DOHH2 (cell line): ENCODE results near the gene SYNDIG1.

ENCODE experiments used
- H3F3A ChIP-seq: fragments of 200-600 bp; sonication (generic), shearing (Covaris generic); 2 replicates; pipeline ENCODE4 v1.6.0; 2016; ENCODE audit warnings: antibody characterized with exemption, mild to moderate bottlenecking; ENCODE audit not compliant: control insufficient read depth, insufficient read depth
- H3K27ac ChIP-seq: fragments of 200-600 bp; sonication (generic); 2 replicates; pipeline ENCODE4 v1.5.1; 2014; ENCODE audit warnings: low read depth, mild to moderate bottlenecking, low read length, moderate library complexity
- H3K27me3 ChIP-seq: fragments of 200-600 bp; sonication (generic); 2 replicates; pipeline ENCODE4 v1.6.1; 2014; ENCODE audit warnings: mild to moderate bottlenecking, low read length, mixed read lengths; ENCODE audit not compliant: control insufficient read depth
- H3K36me3 ChIP-seq: fragments of 200-600 bp; sonication (generic); 2 replicates; pipeline ENCODE4 v1.6.1; 2014; ENCODE audit warnings: mild to moderate bottlenecking, low read length, moderate library complexity, mixed read lengths; ENCODE audit not compliant: control insufficient read depth
- H3K4me1 ChIP-seq: fragments of 200-600 bp; sonication (generic); 2 replicates; pipeline ENCODE4 v1.6.1; 2014; ENCODE audit warnings: mild to moderate bottlenecking, low read length, mixed read lengths; ENCODE audit not compliant: control insufficient read depth
- H3K4me2 ChIP-seq: fragments of 200-600 bp; sonication (generic); 2 replicates; pipeline ENCODE4 v1.6.0; 2014; ENCODE audit warnings: mild to moderate bottlenecking, low read length, moderate library complexity
- H3K4me3 ChIP-seq: fragments of 200-600 bp; sonication (generic); 2 replicates; pipeline ENCODE4 v1.5.1; 2014; ENCODE audit warnings: mild to moderate bottlenecking, low read length, mixed read lengths
- H3K79me2 ChIP-seq: fragments of 200-600 bp; sonication (generic); 2 replicates; pipeline ENCODE4 v1.6.1; 2014; ENCODE audit warnings: mild to moderate bottlenecking, low read length, mixed read lengths; ENCODE audit not compliant: control insufficient read depth
- H3K9me2 ChIP-seq: fragments of 200-600 bp; sonication (generic); replicated peaks from 2 replicates; pipeline ENCODE4 v1.6.1; 2014; ENCODE audit warnings: mild to moderate bottlenecking, low read length, mixed read lengths; ENCODE audit not compliant: control insufficient read depth
- H3K9me3 ChIP-seq: fragments of 200-600 bp; sonication (generic); 2 replicates; pipeline ENCODE4 v1.6.1; 2014; ENCODE audit warnings: antibody characterized with exemption, low read length, mixed read lengths; ENCODE audit not compliant: control insufficient read depth, insufficient read depth
- H4K20me1 ChIP-seq: fragments of 200-600 bp; sonication (generic); 2 replicates; pipeline ENCODE4 v1.6.0; 2014; ENCODE audit warnings: low read depth, mild to moderate bottlenecking, antibody characterized with exemption, low read length, moderate library complexity; ENCODE audit not compliant: control insufficient read depth, insufficient read depth
- CTCF ChIP-seq: fragments of 200-600 bp; sonication (generic); IDR thresholded peaks from one replicate; pipeline ENCODE4 v1.5.1; 2014; ENCODE audit warnings: antibody characterized with exemption, mild to moderate bottlenecking, low read depth, low read length; ENCODE audit not compliant: poor library complexity, severe bottlenecking
- EZH2phosphoT487 ChIP-seq: fragments of 200-600 bp; sonication (generic); IDR thresholded peaks from 2 replicates; pipeline ENCODE4 v1.6.1; 2017; ENCODE audit warnings: borderline replicate concordance, mild to moderate bottlenecking, antibody characterized with exemption, low read length, moderate library complexity, mixed read lengths

SYNDIG1 gene

GRCh38 chr20:24421071-24421470 is 48.4 kb upstream of the SYNDIG1 start:
- Histone ChIP-seq H3F3A (no peaks in the 10 kb centered on the region), H4K20me1 (no peaks in the 10 kb centered on the region), H3K4me1 (no peaks in the 10 kb centered on the region), H3K27ac (no peak overlapping the region), H3K4me3 (no peak overlapping the region), H3K27me3 (no peaks in the 10 kb centered on the region), H3K9me3 (no peaks in the 10 kb centered on the region), H3K36me3 (no peaks in the 10 kb centered on the region), H3K79me2 (no peaks in the 10 kb centered on the region), H3K4me2 (no peak overlapping the region), H3K9me2 (no peaks in the 10 kb centered on the region)
- TF ChIP-seq EZH2phosphoT487: no peak
- no peak for TF ChIP-seq CTCF

- Histone ChIP-seq H3K9me3 (no peaks in the 10 kb centered on the region), H4K20me1 (no peaks in the 10 kb centered on the region), H3K4me2 (no peak overlapping the region), H3K4me3 (no peak overlapping the region), H3K27ac (no peak overlapping the region), H3K79me2 (no peaks in the 10 kb centered on the region), H3K4me1 (no peaks in the 10 kb centered on the region), H3K27me3 (no peaks in the 10 kb centered on the region), H3F3A (no peaks in the 10 kb centered on the region), H3K9me2 (no peaks in the 10 kb centered on the region), H3K36me3 (no peaks in the 10 kb centered on the region)
- no peak for TF ChIP-seq EZH2phosphoT487
- TF ChIP-seq CTCF: no peak
Observed at GRCh38 chr20:24422091-24422760, 47.2 kb upstream of the SYNDIG1 start.

GRCh38 chr20:24423390-24424313 is 45.8 kb upstream of the SYNDIG1 start:
- Histone ChIP-seq H3K4me2 (no peak overlapping the region), H3K4me3 (no peak overlapping the region), H3K27ac (no peak overlapping the region)

More at GRCh38 chr20:24423390-24424313, 45.8 kb upstream of the SYNDIG1 start:
- no peaks in the 10 kb centered on the region for H3K79me2 ChIP-seq
- H3K27me3 ChIP-seq: no peaks in the 10 kb centered on the region
- TF ChIP-seq CTCF (no peak), EZH2phosphoT487 (no peak)
- no peaks in the 10 kb centered on the region for H3F3A ChIP-seq
- H3K9me3 ChIP-seq: no peaks in the 10 kb centered on the region
- H3K4me1 ChIP-seq: no peaks in the 10 kb centered on the region
- H4K20me1 ChIP-seq: no peaks in the 10 kb centered on the region; the same call in 1 of the 2 replicates
- no peaks in the 10 kb centered on the region for H3K36me3 ChIP-seq
- no peaks in the 10 kb centered on the region for H3K9me2 ChIP-seq
